GM12878 (cell line): ENCODE results near the gene CCDC150. TPM values are rescaled to one million over a fixed set of nuclear protein-coding genes. Genes with fewer than 3 reads are reported as not detected.

Experiments
- ATAC-seq: fragments of 200-7000 bp; cut with Tn5 transposase; 3 replicates; pipeline ENCODE4 v1.9.1; 2020; ENCODE audit warnings: mild to moderate bottlenecking, moderate library complexity
- BruUV-seq: library from RNA; stranded (reverse); fragments of 400-500 nt; replicated peaks from 2 replicates; lab custom pipeline; 2021; lab: Mats Ljungman, UMichigan
- CTCF ChIA-PET: fragments of 300-600 bp; sonication (Branson Sonifier 250); formaldehyde crosslinking; extraction: SDS; loops from one replicate; lab custom pipeline; 2021; ENCODE audit warnings: inconsistent platforms; lab: Yijun Ruan, JAX
- POLR2A ChIA-PET: fragments of 350-600 bp; formaldehyde crosslinking; extraction: SDS; loops from one replicate; lab custom pipeline; 2021; ENCODE audit warnings: inconsistent platforms; lab: Charles Lee
- RAD21 ChIA-PET: fragments of 300-600 bp; sonication (Branson Sonifier 250); formaldehyde crosslinking; loops from one replicate; lab custom pipeline; 2023; ENCODE audit warnings: antibody characterized with exemption; ENCODE audit not compliant: unreplicated experiment; lab: Charles Lee
- SMC1A ChIA-PET: fragments of 300-600 bp; sonication (Branson Sonifier 250); formaldehyde crosslinking; loops from one replicate; lab custom pipeline; 2023; ENCODE audit not compliant: unreplicated experiment, uncharacterized antibody; lab: Charles Lee
- DNase-seq: peaks from one replicate; pipeline ENCODE4 v3.0.0-alpha.2; 2011; ENCODE audit warnings: low read depth, low spot score
- FAIRE-seq: peaks from 3 replicates; lab custom pipeline; 2011; peaks lifted over from hg19 to GRCh38; lab: Jason Lieb, UNC
- H2AFZ ChIP-seq: 2 replicates; pipeline ENCODE4 v1.6.0; 2011; ENCODE audit warnings: low read depth, low read length, control low read depth; ENCODE audit not compliant: control insufficient read depth
- H3K27ac ChIP-seq: 2 replicates; pipeline ENCODE4 v1.5.1; 2011; ENCODE audit warnings: control low read depth; ENCODE audit not compliant: control insufficient read depth, insufficient read depth
- H3K27me3 ChIP-seq, 2 experiments: replicated peaks in 1 of 2; 2 replicates each; pipeline versions ENCODE4 v1.6.0 to v1.6.1; 2011; ENCODE audit warnings: low read length in 1 of 2; ENCODE audit not compliant: control insufficient read depth in 2 of 2, insufficient read depth in 2 of 2
- H3K36me3 ChIP-seq, 2 experiments: 2 replicates each; pipeline ENCODE4 v1.5.1; 2011; ENCODE audit warnings: low read length in 1 of 2; ENCODE audit not compliant: control insufficient read depth in 2 of 2, insufficient read depth in 2 of 2
- H3K4me1 ChIP-seq: 2 replicates; pipeline ENCODE4 v1.6.1; 2011; ENCODE audit warnings: mild to moderate bottlenecking, low read length, moderate library complexity, mixed read lengths; ENCODE audit not compliant: control insufficient read depth, insufficient read depth
- H3K4me2 ChIP-seq: 2 replicates; pipeline ENCODE4 v1.6.0; 2011; ENCODE audit warnings: control low read depth; ENCODE audit not compliant: control insufficient read depth, insufficient read depth
- H3K4me3 ChIP-seq: fragments of 200-600 bp; sonication (generic); 2 replicates; pipeline ENCODE4 v1.5.1; 2016
- H3K79me2 ChIP-seq: 2 replicates; pipeline ENCODE4 v1.6.0; 2011; ENCODE audit warnings: low read length; ENCODE audit not compliant: control insufficient read depth, insufficient read depth
- H3K9ac ChIP-seq: 2 replicates; pipeline ENCODE4 v1.8.0; 2011; ENCODE audit warnings: low read length, control low read depth, mixed read lengths; ENCODE audit not compliant: control insufficient read depth, insufficient read depth
- H3K9me3 ChIP-seq: replicated peaks from 3 replicates; pipeline ENCODE4 v1.5.1; 2011; ENCODE audit warnings: mild to moderate bottlenecking, low read length; ENCODE audit not compliant: control insufficient read depth, insufficient read depth
- H4K20me1 ChIP-seq: 2 replicates; pipeline ENCODE4 v1.6.0; 2011; ENCODE audit not compliant: control insufficient read depth, insufficient read depth
- EP300 ChIP-seq, 2 experiments: fragments of 150-350 bp in 1 of 2; IDR thresholded peaks; 2 replicates each; pipeline ENCODE4 v1.6.1; 2011 to 2012; ENCODE audit warnings: low read depth in 2 of 2, low read length in 2 of 2, borderline replicate concordance in 1 of 2, improper control_type of control experiment in 1 of 2, inconsistent platforms in 1 of 2; ENCODE audit not compliant: control insufficient read depth in 1 of 2
- HDGF ChIP-seq: fragments of 450-650 bp; IDR thresholded peaks from 2 replicates; pipeline ENCODE4 v1.6.1; 2016; ENCODE audit warnings: antibody characterized with exemption
- MLLT1 ChIP-seq: fragments of 450-650 bp; IDR thresholded peaks from 2 replicates; pipeline ENCODE4 v1.6.1; 2016; ENCODE audit warnings: mild to moderate bottlenecking
- NKRF ChIP-seq: fragments of 450-650 bp; conservative IDR thresholded peaks from 2 replicates; pipeline ENCODE4 v1.6.1; 2017; ENCODE audit warnings: mild to moderate bottlenecking, moderate library complexity
- PRDM15 ChIP-seq: fragments of 450-650 bp; formaldehyde crosslinking; IDR thresholded peaks from 2 replicates; pipeline ENCODE4 v1.4.0; 2020; ENCODE audit warnings: mild to moderate bottlenecking, moderate library complexity
- SMAD1 ChIP-seq: fragments of 450-650 bp; IDR thresholded peaks from 2 replicates; pipeline ENCODE4 v1.6.1; 2018; ENCODE audit warnings: mild to moderate bottlenecking, low read depth; ENCODE audit not compliant: partially characterized antibody
- SMC3 ChIP-seq: IDR thresholded peaks from 2 replicates; pipeline ENCODE4 v1.6.1; 2011; ENCODE audit warnings: low read length, improper control_type of control experiment, borderline replicate concordance
- STAT3 ChIP-seq: IDR thresholded peaks from 2 replicates; pipeline ENCODE4 v1.6.1; 2011; ENCODE audit warnings: low read depth, low read length, improper control_type of control experiment
- TBL1XR1 ChIP-seq: IDR thresholded peaks from 2 replicates; pipeline ENCODE4 v1.6.1; 2012; ENCODE audit warnings: low read depth, low read length, improper control_type of control experiment
- TCF7 ChIP-seq: IDR thresholded peaks from 2 replicates; pipeline ENCODE4 v1.6.1; 2014; ENCODE audit warnings: antibody characterized with exemption, borderline replicate concordance
- WGBS: methylation state at CpG from one replicate; pipeline ENCODE4 v1.1.6; 2016; ENCODE audit warnings: low lambda C conversion rate; ENCODE audit not compliant: insufficient replicate concordance, insufficient coverage; ENCODE audit errors: missing lambda C conversion rate; 5-methylcytosine and 5-hydroxymethylcytosine counted together
- in situ Hi-C: fragments of 300-500 bp; cut with MboI; formaldehyde crosslinking; loops from 9 replicates; pipeline ENCODE4 v1.14.3; 2018; ENCODE audit warnings: mixed read lengths
- intact Hi-C: fragments of 100-400 bp; cut with micrococcal nuclease; formaldehyde crosslinking; loops from one replicate; pipeline ENCODE4 v1.14.2; 2022; ENCODE audit not compliant: unreplicated experiment
- polyA plus RNA-seq, 11 experiments: library from polyadenylated mRNA; depleted of rRNA in 4 of 11; unstranded in 6 of 11; stranded (reverse) in 5 of 11; fragments of >200 nt; fragmentation: Nextera tagmentation in 4 of 11; fragmentation: Illumina TruSeq in 1 of 11; extraction: Ambion mirVana in 4 of 11; extraction: Trizol in 1 of 11; gene quantifications; 1 replicate in 1 of 11; 2 replicates in 10 of 11; pipeline versions ENCODE4 v1.2.1 to v1.2.3, GENCODE V29; 2011 to 2016; ENCODE audit warnings: inconsistent platforms in 2 of 11, missing spikeins in 2 of 11, low read depth in 1 of 11
- total RNA-seq, 4 experiments: library from RNA; depleted of rRNA in 3 of 4; stranded (reverse); fragments of >200 nt in 3 of 4; fragmentation: Illumina TruSeq in 1 of 4; extraction: Trizol in 1 of 4; gene quantifications; 2 replicates each; pipeline versions ENCODE4 v1.2.1 to v1.2.3, GENCODE V29; 2013 to 2021
- TF ChIP-seq, protein P1 (sequence below): fragments of 450-650 bp; IDR thresholded peaks from 2 replicates; pipeline ENCODE4 v1.6.1; 2017; ENCODE audit warnings: mild to moderate bottlenecking

Gene CCDC150
- total and polyA plus RNA-seq, 10 of the 15 experiments (the other 5 are each of a cell fraction or from before 2014, with no cell fraction given) = 11.6 to 27.7 (median 19.6) TPM

GRCh38 chr2:196677404-196677803 is 37.9 kb downstream of the CCDC150 start:
- Histone ChIP-seq H3K4me3 (no peak overlapping the region), H3K79me2 (no peaks in the 10 kb centered on the region), H3K9ac (no peak overlapping the region), H3K4me2 (no peak overlapping the region), H3K27ac (no peak overlapping the region), H4K20me1 (no peaks in the 10 kb centered on the region), H3K4me1 (no peaks in the 10 kb centered on the region), H2AFZ (no peak overlapping the region), H3K9me3 (no peaks in the 10 kb centered on the region), H3K36me3 (no peaks in the 10 kb centered on the region), H3K27me3 (no peaks in the 10 kb centered on the region)
- ATAC-seq (no peak), DNase-seq (no peak), FAIRE-seq (no peak)
- intact Hi-C loops = no loop called here
- no peak for TF ChIP-seq NKRF
- TF ChIP-seq TCF7 = no peak
- TF ChIP-seq SMC3 = no peak
- TF ChIP-seq EP300 (IDR thresholded peaks at IDR 0.05; ENCODE audit: borderline replicate concordance in 1 of 2, control insufficient read depth in 1 of 2, low read depth in 2 of 2, low read length in 2 of 2) = no peak
- TF ChIP-seq SMAD1 = no peak
- no peak for TF ChIP-seq STAT3
- TF ChIP-seq PRDM15 (CRISPR knock-in tag) = no peak
- TF ChIP-seq MLLT1 = no peak
- TF ChIP-seq HDGF = no peak
- TF ChIP-seq, protein P1, sequence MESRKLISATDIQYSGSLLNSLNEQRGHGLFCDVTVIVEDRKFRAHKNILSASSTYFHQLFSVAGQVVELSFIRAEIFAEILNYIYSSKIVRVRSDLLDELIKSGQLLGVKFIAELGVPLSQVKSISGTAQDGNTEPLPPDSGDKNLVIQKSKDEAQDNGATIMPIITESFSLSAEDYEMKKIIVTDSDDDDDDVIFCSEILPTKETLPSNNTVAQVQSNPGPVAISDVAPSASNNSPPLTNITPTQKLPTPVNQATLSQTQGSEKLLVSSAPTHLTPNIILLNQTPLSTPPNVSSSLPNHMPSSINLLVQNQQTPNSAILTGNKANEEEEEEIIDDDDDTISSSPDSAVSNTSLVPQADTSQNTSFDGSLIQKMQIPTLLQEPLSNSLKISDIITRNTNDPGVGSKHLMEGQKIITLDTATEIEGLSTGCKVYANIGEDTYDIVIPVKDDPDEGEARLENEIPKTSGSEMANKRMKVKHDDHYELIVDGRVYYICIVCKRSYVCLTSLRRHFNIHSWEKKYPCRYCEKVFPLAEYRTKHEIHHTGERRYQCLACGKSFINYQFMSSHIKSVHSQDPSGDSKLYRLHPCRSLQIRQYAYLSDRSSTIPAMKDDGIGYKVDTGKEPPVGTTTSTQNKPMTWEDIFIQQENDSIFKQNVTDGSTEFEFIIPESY = no peak
- TF ChIP-seq TBL1XR1 = no peak
- 93% methylated on average over 5 of the region's 5 CpGs for WGBS
- ChIA-PET CTCF (interaction anchor here (1.3 kb wide), 1 partner anchor 238 kb away, joined by 3 read pairs; no protein-coding TSS in a partner anchor), SMC1A (interaction anchor here (0.6 to 1.6 kb wide), 4 partner anchors 11 to 39 kb away, joined by 3 to 4 read pairs (median 3); no protein-coding TSS in a partner anchor), POLR2A (no interaction called here), RAD21 (no interaction called here)
- in situ Hi-C loops = no loop called here
- BruUV-seq = no TSS peak
